Suprapubic skin (tissue), 4 donors: ENCODE measurements around the gene ZBTB20.

Source experiments
- CTCF ChIP-seq, 2 donors: fragments of 200-600 bp in 1 of 2; fragments of 450-650 bp in 1 of 2; sonication (generic) in 1 of 2; IDR thresholded peaks; one replicate each; pipeline ENCODE4 v1.5.1; 2016 to 2019; ENCODE audit warnings: antibody characterized with exemption in 2 of 2, mild to moderate bottlenecking in 1 of 2, moderate library complexity in 1 of 2
- EP300 ChIP-seq: sonication (generic); formaldehyde crosslinking; IDR thresholded peaks from one replicate; pipeline ENCODE4 v1.6.1; 2017; ENCODE audit warnings: antibody characterized with exemption
- POLR2A ChIP-seq, 2 donors: fragments of 450-650 bp; IDR thresholded peaks; one replicate each; pipeline ENCODE4 v1.6.1; 2017; ENCODE audit warnings: antibody characterized with exemption in 2 of 2, mild to moderate bottlenecking in 2 of 2, moderate library complexity in 2 of 2
- POLR2AphosphoS5 ChIP-seq, 3 donors: sonication (generic); formaldehyde crosslinking; IDR thresholded peaks; one replicate each; pipeline ENCODE4 v1.6.1; 2017; ENCODE audit warnings: antibody characterized with exemption in 3 of 3

DNA sequence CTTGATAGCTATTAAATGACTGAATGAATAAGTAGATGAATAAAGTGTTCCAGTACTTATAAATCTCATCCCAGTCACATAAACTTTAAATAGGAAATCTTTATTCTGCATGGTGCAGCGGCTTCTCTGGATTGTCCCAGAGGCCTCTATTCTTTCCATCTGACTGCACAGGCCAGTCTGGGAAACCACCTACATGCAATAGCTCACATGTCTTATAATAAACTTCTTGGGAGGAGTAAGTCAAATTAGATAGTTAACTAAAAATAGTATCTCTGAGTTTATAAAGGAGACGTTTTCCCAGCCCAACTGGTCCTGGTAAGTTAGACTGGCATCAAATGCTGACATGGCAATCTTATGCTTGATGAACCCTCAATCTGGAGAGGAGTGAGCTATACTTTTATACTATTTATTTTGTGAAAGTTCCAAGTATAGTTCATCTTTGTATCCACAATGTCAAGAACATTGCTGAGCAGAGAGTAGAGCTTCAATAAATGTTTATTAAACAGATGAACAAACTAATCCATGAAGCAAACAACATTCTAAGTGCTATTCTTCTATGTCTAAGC, 435.7 kb downstream of the ZBTB20 start:
- TF ChIP-seq CTCF (IDR thresholded peaks at IDR 0.05) (no peak), POLR2AphosphoS5 (IDR thresholded peaks at IDR 0.05) (no peak), EP300 (no peak), POLR2A (IDR thresholded peaks at IDR 0.05) (no peak)
